Activated CD4-positive, CD25-positive, alpha-beta regulatory T cell treated with anti-CD3 and anti-CD28 coated beads, Interleukin-2, amount 50 U/mL, for 72 hours (primary cell): ENCODE results near the gene SLC39A11.

Experiments
- DNase-seq: peaks from one replicate; pipeline ENCODE4 v3.0.0; 2021

Gene SLC39A11

DNA sequence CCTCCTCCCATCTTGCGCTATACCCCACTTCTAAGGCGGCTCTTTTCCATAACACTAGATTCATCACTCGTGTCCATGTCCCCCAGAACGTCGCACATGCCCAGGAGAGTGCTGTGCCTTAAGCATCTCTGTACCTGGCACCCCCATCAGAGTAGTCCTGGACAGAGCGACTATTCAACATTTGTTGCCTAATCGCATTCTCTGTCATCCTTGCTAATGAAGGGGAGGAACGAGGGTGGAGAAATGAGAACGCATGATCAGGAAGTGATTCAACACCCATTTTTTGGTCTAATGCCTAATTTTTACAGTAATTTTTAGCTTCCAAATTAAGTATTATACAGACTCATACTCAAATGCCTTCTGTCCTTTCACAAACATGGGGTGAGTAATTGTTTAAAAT, 53.2 kb downstream of the SLC39A11 start:
- no peak for DNase-seq

DNA sequence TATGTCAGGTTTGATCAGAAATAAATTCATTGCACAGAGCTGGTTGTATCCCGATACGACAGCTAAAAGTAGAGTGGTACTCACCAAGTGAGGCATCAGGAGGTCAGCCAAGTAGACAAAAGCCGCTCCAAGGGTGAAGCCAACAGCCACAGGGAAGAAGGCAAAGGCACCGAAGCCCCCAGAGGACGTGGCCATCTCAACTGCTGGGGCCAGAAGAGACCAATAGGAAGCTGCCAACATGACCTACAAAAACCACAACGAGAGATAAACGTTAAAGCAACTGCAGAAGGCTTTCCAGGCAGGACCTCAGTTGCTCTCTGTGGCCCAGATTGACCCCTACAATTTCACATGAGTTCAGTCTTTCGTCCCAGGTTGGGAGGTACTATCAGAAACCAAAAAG, 61.0 kb downstream of the SLC39A11 start:
- DNase-seq = no peak

DNA sequence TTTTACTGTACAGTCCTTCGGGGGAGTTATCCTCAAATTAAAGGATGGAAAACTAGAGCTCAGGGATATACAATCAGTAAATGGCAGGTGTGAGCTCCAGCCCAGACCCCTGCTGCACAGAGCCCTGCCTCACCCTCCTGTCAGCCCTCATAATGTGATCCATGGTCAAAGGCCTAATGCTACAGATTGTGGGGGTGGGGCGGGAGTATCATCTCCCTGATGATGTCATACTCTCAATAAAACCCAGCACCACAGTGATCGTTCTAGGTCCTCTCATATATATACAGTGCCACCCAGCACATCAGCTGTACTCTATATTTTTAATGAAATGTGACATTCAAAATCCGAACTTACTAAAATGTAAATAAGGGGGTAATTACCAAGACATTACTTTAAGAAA, 61.5 kb downstream of the SLC39A11 start:
- DNase-seq = no peak

DNA sequence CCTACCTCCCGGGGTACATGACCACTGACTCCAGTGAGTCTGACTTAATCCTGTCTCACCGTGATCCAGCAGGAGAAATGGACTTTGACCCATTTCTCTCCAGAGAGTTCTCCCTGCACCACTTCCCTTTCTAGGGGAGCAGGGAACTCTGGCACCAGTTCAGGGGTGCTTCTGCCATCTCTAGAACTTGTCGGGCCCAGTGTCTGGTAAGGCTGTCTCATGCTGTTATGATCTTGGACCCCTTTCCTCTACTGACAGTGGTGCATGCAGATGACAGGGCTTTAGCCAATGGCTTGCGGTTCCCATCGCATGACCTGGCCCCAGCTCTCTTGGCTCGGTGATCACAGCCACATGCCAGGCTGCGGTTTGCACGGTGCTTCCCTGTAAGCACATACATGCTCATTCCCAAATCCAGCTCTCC, 62.0 kb downstream of the SLC39A11 start:
- DNase-seq = no peak

DNA sequence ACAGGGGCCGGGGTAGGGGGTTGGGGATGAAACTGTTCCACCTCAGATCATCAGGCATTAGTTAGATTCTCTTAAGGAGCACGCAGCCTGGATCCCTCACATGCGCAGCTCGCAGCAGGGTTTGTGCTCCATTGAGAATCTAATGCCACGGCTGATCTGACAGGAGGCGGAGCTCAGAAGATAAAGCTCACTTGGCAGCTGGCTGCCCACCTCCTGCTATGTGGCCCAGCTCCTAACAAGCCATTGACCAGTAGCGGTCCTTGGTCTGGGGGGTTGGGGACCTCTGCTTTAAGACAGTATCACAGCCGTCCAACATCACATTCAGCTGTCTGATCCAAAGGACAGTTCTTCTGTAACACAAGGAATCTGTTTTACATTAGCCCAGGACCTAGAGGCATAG, 62.5 kb downstream of the SLC39A11 start:
- DNase-seq = no peak

DNA sequence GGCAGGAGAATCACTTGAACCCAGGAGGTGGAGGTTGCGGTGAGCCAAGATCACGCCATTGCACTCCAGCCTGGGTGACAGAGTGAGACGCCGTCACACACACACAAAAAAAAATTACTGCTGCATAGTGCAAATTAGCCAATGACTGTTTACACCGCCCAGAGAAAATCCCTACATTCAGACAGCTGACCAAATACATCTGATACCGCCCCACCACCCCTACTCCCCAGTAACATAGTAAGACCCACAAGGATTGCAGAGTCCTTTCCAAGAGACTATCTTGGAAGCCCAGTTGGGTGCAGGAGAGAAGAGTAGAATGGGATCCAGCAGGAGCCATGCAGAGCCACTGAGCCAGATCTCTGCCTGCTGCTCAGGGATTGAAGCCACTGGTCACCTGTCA, 63.5 kb downstream of the SLC39A11 start:
- no peak for DNase-seq

DNA sequence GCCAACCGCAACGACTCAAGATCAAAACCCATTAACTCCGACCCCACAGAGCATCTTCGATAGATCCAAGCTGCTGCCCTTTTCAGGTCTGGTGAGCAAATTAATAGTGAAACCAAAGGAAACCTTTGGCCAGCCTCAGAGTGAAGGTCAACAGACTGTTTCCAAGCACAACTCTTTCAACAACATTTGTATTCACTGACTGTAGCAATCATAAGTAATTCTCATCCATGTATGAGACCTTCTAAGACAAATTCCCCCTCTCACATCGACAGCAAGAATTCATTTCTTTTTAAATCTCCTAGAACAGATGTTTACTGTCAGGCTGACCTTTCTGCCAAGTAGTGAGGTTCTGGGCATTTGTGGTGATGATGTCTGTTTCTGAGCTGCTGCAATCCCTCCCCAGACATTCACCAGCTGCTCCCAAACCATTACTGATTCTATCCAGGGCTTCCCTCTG, 64.2 kb downstream of the SLC39A11 start:
- DNase-seq = no peak

DNA sequence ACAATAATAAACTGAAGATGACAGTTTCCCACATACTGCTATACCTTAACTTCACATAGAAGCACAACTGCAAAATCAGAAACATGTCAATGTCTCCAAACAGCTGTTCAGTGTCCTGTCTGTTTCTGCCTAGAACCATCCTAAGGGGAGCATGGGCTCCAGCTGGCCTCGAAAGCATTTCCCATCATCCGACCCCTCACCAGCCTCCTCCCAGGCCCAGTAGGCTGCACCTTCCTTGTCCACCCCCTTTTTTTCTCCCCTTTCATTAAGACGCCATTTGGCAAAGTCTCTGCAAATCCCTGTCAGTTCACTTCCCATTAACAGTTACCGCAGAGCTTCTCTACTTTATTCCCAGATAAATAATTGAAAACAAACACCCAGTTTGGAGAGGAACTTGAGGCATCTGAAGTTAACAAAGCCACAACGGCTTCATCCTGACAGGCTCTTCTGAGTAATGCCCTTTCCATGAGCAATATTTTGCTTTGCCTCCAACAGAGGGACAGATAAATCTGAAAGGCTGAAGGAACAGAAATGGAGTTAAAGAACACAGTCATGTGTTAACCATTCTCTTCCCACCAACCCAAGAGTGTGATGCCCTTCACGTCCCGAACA, 65.3 kb downstream of the SLC39A11 start:
- no peak for DNase-seq

DNA sequence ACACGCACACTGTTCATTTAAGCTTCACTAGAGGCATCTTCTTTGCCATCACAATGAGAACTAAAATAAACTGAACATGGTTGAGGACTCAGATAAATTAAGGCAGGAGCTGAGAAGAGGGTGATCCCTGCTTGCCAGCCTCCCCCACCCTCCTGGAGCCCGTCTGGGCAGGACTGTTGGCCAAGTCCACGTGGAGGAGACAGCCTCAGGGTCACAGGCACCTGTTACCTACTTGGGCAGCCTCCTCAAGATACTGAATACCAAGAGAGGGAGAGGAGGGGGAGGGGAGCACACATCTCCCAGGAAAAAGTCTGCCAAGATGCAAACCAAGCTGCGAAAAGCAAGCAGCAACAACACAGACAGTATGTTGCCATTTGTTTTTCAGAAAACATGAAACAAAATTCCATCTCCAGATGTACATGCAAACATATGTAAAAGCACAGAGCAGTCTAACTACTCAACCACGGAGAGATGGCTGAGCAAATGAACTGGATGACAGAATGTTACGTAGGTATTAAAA, 67.4 kb downstream of the SLC39A11 start:
- no peak for DNase-seq

DNA sequence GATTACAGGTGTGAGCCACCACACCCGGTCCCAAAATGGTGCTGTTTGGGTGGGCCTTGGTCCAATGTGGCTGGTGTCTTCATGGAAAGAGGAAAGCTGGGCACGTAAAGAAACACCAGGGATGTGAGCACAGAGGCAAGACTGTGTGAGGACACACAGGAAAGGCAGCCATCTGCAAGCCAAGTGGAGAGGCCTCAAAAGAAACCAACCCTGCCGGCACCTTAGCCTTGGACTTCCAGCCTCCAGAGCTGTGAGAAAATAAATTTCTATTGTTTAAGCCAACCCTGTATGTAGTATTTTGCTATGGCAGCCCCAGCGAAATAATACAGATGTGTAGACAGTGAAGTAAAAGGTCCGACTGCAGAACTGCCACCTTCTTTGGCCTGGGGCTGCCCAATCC, 68.7 kb downstream of the SLC39A11 start:
- DNase-seq = no peak

DNA sequence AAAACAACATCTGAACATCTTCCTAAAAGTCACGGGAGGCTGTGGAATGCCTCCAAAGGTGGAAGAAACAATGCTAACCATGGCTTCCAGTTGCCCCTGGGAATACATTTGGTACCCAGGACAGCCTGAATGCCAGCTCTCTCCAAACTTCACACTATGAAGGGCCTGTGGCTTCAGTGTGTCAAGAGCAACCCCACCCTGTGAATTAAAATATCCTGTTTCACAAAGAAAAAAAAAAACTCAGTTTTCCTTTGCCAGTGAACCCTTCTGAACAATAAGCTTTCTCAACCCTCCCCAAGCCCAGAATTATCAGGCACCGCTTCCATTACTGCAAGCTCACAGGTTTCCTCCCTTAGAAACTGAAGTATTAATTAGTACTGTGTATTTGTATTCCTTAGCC, 69.8 kb downstream of the SLC39A11 start:
- no peak for DNase-seq

DNA sequence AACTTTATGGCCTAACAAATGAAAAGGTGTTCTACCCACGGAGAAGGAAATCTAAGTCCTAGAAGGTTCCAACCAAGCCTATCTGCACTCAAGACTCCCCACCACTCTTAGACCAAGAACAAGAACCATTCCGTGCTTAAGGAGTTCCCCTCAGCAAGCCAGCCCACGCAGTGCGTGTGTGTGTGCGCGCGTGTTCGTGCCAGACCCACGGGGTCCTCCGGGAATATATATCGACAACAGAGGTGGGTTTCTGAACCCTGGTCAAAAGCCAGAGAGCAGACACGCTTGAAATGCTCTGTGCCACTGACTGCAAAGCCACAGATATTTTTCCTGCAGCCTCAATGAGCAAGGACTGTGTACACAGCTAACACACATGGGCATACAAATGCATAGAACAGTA, 70.7 kb downstream of the SLC39A11 start:
- DNase-seq = no peak

DNA sequence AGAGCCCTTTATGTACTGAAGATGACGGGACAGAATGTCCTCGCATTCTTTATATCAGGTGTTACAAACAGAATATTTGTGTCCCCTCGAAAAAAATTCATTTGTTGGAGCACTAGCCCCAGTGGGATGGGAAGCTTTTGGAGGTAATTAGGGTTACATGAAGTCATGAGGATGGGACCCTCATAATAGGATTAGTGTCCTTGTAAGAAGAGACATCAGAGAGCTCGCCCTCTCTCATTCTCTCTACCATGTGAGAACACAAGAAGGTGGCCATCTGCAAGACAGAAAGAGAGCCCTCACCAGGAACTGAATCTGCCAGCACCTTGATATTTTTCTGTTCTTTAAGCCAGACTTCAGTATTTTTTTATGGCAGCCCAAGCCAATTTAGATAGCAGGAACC, 72.4 kb downstream of the SLC39A11 start:
- no peak for DNase-seq

DNA sequence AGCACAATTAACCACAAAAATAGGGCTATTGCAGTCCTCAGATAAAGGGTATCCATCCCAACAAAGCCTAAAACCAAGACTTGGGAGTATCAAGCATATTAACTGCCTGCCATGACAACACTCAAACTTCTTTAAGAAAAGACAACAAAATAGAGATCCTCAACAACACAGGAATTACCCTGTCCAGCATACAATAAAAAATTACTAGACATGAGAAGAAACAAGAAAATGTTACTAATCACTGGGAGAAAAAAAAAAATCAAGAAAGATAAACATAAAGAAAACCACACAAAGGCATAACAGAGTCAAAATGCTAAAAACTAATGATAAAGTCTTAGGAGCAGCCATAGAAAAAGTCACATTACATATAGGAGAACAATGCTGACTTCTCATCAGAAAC, 73.9 kb downstream of the SLC39A11 start:
- no peak for DNase-seq

DNA sequence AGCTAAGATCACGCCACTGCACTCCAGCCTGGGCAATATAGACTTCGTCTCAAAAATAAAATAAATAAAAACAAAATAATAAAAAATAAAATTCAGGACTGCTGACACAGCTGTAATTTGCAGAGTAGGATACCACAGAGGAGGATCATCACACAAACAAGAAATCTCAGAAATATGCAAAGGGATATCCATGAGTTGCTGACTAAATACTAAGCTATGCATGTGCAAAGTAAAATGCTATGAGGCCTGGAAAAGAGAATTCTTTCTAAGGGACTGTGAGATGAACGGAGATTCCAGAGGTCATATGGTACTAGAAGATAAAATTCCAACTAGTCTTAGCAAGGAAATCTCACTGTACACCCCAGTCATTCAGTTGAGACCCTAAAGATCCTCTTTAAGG, 74.8 kb downstream of the SLC39A11 start:
- no peak for DNase-seq

DNA sequence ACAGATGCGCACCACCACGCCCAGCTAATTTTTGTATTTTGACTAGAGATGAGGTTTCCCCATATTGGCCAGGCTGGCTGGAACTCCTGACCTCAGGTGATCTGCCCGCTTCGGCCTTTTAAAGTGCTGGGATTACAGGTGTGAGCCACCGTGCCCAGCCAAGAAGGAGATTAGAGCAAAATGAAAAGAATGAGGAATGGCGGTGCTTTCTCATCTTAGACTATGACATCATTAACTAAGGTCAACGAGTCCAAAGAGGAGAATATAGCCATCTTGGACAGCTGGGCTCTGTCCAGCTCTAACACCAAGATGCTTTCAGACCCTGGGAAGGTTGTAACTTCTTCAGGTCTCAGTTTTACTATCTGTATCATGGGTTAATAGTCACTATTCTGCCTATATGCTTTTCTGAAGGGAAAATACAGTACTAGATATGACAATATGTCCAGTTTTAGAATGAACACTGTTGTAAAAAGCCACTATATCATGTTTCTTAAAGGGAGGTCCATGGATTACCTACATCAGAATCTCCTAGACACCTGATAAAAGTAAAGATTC, 76.7 kb downstream of the SLC39A11 start:
- no peak for DNase-seq

DNA sequence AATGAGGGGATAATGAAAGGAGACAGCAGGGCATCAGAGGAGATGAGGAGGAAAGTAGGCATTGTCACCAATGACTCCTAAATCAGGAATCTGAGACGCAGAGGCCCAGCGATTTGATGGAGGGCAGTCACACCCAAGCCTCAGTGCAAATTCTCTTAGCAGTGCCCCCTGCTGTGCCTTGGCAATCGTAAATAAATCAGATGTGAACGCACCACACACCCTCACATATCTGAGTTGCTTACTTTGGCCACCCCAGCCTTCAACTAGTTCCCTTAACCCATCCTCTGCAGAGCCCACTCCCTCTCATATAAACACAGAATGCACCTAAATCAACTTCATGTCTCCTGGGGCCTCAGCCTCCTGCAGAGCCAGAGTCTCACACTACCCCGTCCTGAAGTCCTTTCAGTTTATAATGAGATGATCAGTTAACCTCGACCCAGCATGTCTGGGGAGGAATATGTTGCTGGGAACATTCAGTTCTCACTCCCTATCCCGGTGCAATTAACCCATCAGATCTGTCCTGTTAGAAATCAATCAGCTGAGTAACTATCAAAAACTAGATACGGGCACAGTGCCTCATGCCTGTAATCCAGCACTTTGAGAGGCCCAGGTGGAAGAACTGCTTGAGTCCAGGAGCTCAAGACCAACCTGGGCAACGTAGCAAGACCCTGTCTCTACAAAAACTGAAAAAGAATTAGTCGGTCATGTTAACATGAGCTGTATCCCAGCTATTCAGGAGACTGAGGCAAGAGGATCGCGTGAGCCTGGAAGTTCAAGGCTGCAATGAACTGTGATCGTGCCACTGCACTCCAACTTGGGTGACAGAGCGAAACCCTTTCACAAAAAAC, 78.4 kb downstream of the SLC39A11 start:
- DNase-seq = no peak

DNA sequence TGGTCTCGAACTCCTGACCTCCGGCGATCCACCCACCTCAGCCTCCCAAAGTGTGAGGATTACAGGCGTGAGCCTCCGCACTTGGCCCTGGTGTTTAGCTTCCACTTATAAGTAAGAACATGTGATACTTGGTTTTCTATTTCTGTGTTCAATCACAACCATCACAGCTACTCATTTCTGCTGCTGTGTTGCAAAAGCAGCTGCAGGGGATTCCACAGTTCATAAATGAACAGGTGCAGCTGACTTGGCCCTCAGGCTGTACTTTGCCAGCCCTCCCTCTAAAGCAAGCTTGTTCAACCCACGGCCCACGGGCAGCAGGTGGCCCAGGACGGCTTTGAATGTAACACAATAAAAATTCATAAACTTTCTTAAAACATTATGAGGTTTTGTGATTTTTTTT, 79.2 kb downstream of the SLC39A11 start:
- DNase-seq = no peak

DNA sequence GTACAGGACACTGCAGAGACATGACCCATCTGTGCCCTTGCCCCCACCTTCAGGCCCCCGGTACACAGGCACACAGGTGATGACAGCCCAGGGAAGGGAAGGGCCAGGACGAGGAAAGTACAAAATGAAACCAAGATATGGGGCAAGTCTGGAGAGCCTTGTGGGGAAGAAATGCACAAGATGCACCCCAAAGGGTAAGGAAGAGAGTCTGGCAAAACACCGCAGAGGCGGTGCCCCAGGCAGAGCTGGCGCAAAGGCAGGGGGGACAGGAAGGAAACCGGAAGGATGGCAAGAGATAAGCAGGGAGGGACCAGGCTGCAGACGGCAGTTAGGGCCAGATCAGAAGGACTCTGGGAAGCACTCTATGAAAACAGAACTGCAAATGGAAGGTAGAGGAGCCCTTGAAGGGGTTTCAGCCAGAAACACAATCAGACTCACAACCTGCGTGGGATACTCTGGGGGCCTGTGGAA, 81.4 kb downstream of the SLC39A11 start:
- DNase-seq = no peak

DNA sequence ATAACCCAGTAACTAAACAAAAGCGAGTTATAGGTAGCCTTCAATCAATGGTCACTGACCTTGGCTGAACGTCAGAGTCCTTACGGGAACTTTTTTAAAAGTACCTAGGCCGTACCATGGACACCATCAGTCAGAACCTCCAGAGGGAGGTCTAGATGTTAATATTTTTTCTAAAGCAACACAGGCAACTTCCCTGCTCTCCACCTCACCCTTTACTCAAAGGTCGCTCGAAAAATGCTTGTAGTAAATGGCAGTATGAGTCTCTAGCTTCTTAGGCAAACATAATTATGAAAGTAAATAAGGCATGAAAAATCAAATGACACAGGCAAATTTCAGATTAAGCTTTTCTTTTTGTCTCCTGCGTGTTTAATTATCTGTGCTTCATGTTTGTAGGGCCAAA, 82.1 kb downstream of the SLC39A11 start:
- DNase-seq = no peak

DNA sequence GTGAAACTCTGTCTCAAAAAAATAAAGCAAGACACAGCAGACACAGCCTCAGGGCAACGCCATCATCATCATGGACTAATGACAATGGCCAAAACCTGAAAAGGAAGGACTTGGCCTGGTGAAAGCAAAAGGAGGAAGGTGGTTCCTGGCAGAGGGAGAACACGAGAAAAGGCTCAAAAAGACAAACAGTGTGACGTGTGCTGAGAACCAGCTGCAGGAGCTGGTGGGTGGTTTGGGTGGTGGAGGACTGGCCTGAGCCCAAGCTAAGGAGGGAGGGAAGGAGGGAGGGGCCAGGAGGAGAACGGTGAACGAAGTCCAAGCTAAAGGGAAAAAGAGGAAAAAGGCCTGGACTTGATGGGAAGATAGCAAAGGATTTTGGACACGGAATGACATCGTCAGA, 85.1 kb downstream of the SLC39A11 start:
- no peak for DNase-seq

DNA sequence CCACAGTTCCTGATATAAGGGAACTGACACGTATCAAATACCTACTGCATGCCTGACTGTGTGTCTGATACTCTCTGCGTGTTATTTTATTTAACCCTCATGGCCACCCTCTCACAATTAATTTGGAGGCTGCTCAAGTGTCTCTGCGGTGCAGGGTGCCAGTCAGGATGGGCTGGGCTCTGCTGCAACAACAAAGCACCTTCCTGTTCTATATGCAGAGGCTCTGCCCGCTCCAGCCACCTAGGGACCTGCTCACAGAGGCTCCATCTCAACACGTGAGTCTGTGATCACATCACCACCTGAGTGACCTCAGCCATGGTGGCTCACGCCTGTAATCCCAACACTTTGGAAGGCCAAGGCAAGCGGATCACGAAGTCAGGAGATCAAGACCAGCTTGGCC, 87.1 kb downstream of the SLC39A11 start:
- DNase-seq = no peak

DNA sequence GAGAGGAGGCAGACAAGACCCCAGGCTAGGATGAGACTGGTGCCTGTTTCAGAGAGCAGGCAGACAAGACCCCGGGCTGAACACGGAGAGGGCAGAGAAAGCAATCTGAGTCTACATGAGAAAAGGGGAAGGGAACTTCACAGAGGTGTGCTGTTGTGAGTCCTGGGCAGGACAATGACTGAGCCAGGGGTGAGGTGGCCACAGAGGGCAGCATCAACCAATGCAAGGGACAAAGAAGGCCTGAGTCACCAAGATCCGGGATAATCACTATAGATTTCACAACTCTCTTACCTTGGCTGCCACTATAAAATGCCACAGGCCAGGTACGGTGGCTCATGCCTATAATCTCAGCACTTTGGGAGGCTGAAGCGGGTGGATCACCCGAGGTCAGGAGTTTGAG, 89.0 kb downstream of the SLC39A11 start:
- DNase-seq = no peak

DNA sequence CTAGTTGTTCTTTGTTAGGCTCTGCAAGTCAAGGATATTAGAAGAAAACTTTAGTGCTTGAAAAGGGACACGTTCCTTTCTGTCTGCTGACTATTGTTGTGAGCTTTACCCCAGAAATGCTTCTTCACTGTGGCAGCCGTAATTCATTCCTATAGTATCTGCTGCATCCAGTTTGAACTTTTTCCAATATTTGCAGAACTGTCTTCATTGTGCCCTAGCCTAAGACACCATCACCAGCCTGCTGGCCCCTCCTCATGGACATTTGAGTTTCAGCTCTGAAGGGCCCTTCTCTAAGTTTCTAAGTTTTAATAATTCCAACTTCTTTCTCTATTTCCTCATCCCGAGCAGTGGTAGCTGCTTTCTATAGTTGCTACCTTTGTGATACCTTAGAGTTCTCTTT, 91.7 kb downstream of the SLC39A11 start:
- DNase-seq = no peak
